Activated T-helper 9 cell treated with anti-CD3 and anti-CD28 coated beads, Interleukin-2, amount 50 U/mL, for 16 hours (primary cell): Measurements from ENCODE around the gene MS4A15.

Experiments
- DNase-seq: peaks from one replicate; pipeline ENCODE4 v3.0.0-alpha.2; 2020; ENCODE audit warnings: low read depth

Gene MS4A15

DNA sequence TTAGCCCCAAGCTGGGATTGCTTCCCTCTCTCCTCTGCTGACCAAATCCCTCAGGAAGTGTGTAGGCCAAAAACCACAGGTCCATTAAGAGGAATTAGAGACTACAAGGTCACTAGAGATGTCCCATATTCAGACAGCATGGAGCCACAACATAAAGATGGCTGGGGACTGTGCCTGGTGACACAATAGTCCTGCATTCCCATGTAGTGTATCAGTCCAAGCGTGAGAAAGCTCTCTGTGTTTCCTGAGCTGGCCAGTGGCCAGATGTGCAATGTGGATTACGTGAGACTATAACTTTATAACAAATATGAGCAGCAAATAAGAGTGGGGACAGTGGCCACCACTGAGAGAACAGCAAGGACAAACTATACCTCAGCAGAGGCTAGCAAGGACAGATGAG lies 20.9 kb downstream of the MS4A15 start:
- DNase-seq, result no peak

GRCh38 chr11:60780065-60780464 lies 23.4 kb downstream of the MS4A15 start:
- no peak for DNase-seq

DNA sequence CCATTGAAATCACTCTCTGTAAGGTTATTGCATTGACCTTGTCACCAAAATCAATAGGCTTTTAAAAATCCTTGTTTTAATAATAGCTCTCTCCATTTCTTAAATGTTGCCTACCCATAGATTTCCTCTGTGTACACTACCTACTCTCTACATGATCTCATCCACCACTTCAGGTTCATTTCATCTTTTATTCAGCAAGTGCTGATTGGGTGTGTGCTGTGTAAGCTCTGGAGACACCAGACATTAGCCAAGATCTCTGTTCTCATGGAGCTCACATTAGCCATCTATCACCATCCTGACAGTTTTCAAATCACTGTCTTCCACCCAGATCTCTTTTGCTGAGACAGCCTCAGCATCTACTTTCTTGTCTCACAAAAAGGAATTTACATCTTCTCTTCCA lies 24.1 kb downstream of the MS4A15 start:
- DNase-seq, result no peak

DNA sequence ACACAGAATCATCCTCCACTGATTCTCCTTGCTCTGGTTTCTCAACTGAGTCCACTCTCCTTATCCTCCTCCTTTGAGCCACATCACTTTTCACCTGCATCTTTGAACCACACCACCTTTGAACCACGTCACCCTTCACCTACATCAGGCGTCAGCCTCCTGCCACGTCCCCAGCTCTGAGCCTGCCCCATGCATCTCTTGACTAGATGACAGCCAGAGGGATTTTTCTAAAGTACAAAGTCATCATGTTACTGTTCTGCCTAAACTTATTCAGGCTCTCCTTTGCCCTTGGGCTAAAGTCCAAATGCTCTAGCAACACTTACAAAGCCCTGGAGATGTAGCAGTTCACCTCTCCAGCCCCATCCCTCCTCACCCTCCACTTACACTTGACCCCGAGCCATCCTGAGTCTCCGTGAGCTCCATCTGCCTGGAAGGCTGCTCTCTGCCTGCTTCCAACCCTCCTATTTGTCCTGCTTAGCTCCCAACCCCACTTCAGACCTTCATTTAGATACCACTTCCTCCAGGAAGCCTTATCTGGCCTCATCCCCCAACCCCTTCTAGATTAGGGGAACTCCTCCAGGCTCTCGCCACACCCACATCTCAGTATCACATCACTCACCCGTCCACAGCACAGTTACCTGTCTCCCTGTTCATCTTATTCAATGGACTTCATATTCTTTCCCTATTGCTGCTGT lies 24.8 kb downstream of the MS4A15 start:
- DNase-seq, result no peak

DNA sequence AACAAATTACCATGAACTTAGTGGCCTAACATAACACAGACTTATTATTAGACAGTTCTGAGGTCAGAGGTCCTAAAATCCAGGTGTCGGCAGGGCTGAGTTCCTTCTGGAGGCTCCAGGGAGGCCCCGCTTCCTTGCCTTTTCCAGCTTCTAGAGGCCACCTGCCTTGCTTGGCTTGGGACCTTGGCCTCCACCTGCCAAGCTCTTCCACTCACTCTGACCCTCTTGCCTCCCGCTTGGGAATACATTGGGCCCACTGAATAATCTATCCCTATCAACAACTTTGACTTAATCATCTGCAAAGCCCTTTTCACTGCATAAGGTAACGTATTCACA lies 25.3 kb downstream of the MS4A15 start:
- DNase-seq, result no peak

- no peak for DNase-seq
These were observed 25.9 kb downstream of the MS4A15 start for GRCh38 chr11:60782393-60783140.

- no peak for DNase-seq
These were observed 26.4 kb downstream of the MS4A15 start for GRCh38 chr11:60783141-60783484.

DNA sequence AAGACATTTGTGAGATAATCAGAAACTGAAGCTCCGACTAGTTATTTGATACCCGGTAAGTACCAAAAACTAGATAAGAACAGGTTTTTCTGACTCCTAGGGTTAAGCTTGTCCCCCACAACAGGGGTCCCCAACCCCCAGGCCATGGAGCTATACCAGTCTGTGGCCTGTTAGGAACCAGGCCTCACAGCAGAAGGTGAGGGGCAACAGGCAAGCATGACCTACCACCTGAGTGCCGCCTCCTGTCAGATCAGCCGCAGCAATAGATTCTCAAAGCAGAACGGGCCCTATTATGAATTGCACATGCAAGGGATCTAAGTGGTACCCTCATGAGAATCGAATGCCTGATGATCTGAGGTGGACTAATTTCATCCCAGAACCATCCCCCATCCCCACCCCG lies 27.2 kb downstream of the MS4A15 start:
- no peak for DNase-seq

DNA sequence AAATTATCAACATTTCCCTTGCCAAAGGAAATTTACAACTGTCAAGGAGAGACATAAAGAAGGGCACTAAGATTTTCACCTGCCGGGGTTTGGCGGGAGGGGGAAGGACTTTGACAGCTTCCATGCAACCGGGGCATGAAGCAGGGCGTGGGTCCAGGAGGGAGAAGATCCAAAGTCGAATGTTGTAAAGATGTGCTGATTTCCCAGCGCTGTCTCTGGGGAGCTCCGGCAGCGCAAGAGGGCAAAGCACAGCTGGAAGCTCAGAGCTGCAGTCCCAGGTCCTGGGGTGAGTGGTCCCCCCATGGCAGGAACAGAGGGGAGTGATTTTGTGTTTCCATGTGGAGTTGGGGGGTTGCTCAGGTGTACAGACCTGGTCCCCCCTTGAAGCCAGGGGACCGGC lies 28.5 kb downstream of the MS4A15 start, which contains the start of gene MS4A10:
Gene MS4A10 (plus strand): TSS at position 198 of the 400 bp plus-strand sequence. CDS start 5,003 bp downstream, outside the sequence.
- no peak for DNase-seq

GRCh38 chr11:60785806-60786361 lies 29.2 kb downstream of the MS4A15 start:
- no peak for DNase-seq

- DNase-seq, result no peak
These were observed 30.3 kb downstream of the MS4A15 start for GRCh38 chr11:60786811-60787567.

- no peak for DNase-seq
These were observed 31.9 kb downstream of the MS4A15 start for GRCh38 chr11:60788401-60789125.

DNA sequence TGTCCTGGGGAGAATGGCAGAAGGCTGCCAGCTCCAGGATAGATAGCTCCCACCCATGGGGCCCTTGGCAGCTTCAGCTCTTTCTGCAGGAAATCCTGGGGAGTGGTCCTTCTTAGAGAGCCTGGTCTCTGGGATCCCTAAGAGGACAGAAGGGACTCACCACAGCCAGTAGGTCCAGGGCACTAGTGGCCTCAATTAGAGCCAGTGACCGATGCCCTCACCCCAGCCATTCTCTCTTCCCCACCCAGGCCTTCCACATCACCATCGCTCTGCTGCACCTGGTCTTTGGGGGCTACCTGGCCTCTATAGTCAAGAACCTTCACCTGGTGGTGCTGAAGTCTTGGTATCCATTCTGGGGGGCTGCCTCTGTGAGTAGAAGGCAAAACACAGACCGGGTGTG lies 34.1 kb downstream of the MS4A15 start:
- no peak for DNase-seq

DNA sequence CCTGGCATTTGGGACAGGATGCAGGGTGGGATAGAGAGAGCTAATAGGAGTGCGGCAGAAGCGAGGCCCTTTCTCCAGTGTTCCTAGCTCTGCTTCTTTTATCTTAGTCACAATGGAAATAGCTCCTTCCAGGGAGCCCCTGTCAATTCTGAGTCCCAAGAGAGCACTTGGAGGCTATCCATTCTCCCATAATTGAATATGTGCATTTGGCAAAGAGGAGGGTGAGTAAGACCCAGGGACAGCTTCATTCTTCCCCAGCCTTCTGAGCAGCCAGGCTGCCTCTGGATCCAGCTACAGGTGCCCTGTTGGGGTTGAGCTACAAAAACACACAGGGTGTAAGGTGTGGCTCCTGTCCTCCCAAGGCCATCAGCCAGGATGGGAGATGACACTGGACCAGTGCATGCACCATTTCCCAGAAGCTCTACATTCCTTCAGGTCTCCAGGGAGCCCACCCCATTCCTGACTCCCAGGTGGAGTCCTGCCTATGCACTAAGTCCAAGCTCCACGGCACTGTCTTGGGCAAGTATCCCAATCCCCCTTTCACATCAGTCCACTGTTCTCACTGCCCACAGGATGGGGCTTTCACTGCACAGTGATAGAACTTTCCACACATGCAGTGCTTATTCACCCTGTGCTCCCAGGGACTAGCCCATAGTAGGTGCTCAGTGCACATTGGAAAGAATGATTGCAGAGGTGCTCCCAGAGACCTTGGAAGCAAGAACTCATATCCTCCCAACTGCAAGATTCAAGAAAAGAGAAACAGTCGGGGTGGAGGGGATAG lies 34.7 kb downstream of the MS4A15 start:
- no peak for DNase-seq

DNA sequence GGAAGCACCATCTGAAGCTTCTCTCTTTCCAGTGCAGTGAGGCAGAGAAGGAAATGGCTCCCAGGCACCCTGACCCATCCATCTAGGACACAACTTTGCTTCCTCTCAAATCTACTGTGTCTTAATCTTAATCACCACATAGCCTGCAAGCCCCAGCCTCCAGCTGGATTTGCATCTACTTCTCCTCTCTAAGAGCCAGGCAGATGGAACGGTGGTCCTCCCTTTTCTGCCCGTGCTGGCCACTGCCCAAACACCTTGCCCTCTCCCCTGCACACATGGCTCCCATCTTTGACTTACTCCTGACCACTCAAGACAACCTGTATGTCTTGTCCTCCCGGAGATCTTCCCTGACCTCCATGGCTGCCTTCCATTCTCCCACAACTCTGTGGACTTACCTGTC lies 35.9 kb downstream of the MS4A15 start:
- no peak for DNase-seq

GRCh38 chr11:60795291-60795690 lies 38.6 kb downstream of the MS4A15 start:
- DNase-seq, result no peak

GRCh38 chr11:60797846-60798630 lies 41.4 kb downstream of the MS4A15 start:
- DNase-seq, result no peak

DNA sequence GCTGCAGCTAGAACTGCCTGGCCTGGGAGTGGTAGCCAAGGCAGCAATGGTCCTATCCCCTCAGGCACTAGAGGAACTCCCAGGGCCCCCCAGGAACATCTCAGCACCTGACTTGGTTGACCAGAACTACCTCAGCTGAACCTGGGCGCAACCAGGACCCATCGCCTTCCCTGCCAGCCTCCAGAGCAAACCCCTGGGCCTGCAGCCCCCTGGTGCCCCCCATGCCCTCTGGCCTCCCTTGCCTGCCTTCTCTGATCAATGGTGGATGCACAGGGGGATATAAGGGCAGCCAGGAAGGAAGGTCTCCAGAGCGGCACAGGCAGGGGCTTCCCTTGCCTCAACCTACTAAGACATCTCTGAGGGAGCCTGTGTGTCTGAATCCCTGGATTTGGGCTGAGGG lies 42.0 kb downstream of the MS4A15 start:
- DNase-seq, result no peak

DNA sequence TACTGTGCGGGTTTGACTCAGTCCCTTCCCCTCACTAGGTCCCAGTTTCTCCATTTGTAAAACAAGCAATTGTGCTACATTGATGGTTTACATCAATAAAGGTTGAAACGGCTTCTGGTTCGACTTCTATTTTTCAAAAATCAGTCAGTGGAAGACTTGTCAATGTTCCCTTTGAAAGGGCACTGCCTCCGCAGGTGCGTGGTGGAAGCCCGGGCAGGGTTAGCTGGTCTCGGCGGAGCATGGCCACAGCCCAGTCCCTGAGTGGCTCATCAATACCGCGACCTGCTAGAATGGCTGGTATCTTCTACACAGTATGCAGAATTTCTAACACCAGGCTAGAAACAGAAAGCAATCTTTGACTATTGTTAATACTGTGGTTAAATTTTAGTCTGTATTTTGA lies 44.5 kb downstream of the MS4A15 start:
- no peak for DNase-seq

GRCh38 chr11:60803273-60803936 lies 46.7 kb downstream of the MS4A15 start:
- DNase-seq, result no peak
